DND-41 (cell line): ENCODE measurements around the gene N4BP2.

Experiments
- EZH2 ChIP-seq: IDR thresholded peaks from 3 replicates; pipeline ENCODE4 v1.6.1; 2012; ENCODE audit warnings: borderline replicate concordance, low read depth, mild to moderate bottlenecking, moderate library complexity, low read length, inconsistent platforms; ENCODE audit not compliant: severe bottlenecking
- TF ChIP-seq, protein P1 (sequence below): IDR thresholded peaks from 2 replicates; pipeline ENCODE4 v1.5.1; 2012; ENCODE audit warnings: borderline replicate concordance, low read length, moderate library complexity, mild to moderate bottlenecking; ENCODE audit not compliant: poor library complexity, severe bottlenecking; ENCODE audit errors: extremely low read depth

DNA sequence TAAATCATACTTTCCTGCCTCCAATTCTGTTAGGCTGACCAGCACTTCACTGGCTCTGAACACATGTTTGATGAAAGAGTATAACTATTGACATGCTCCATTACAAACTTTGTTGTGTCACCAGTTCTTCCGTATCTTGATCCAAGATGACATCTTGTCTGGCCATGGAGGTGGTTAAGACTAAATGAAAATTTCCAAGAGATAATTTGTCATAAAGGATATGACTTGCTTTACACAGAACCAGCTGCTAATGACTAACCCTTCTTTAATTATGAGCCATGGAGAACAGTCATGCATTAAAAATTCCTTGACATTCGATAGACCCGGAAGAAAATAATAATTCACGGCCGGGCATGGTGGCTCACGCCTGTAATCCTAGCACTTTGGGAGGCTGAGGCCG, 17.7 kb upstream of the N4BP2 start:
- TF ChIP-seq, protein P1, sequence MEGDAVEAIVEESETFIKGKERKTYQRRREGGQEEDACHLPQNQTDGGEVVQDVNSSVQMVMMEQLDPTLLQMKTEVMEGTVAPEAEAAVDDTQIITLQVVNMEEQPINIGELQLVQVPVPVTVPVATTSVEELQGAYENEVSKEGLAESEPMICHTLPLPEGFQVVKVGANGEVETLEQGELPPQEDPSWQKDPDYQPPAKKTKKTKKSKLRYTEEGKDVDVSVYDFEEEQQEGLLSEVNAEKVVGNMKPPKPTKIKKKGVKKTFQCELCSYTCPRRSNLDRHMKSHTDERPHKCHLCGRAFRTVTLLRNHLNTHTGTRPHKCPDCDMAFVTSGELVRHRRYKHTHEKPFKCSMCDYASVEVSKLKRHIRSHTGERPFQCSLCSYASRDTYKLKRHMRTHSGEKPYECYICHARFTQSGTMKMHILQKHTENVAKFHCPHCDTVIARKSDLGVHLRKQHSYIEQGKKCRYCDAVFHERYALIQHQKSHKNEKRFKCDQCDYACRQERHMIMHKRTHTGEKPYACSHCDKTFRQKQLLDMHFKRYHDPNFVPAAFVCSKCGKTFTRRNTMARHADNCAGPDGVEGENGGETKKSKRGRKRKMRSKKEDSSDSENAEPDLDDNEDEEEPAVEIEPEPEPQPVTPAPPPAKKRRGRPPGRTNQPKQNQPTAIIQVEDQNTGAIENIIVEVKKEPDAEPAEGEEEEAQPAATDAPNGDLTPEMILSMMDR = no peak
- TF ChIP-seq EZH2 = no peak
